Sigmoid colon (tissue), 4 donors: ENCODE data around the gene FABP1.

ENCODE experiments used
- EP300 ChIP-seq, 4 donors: sonication (generic); formaldehyde crosslinking; IDR thresholded peaks; one replicate each; pipeline ENCODE4 v1.6.1; 2017; ENCODE audit warnings: antibody characterized with exemption in 4 of 4
- POLR2A ChIP-seq, 2 donors: fragments of 450-650 bp; IDR thresholded peaks; one replicate each; pipeline ENCODE4 v1.6.1; 2016; ENCODE audit warnings: antibody characterized with exemption in 2 of 2, mild to moderate bottlenecking in 2 of 2, moderate library complexity in 2 of 2
- TF ChIP-seq, protein P1 (sequence below), 4 experiments: fragments of 450-650 bp in 3 of 4; fragments of 200-600 bp in 1 of 4; IDR thresholded peaks; one replicate each; pipeline ENCODE4 v1.5.1; 2016 to 2019; ENCODE audit warnings: antibody characterized with exemption in 4 of 4, mild to moderate bottlenecking in 3 of 4, moderate library complexity in 2 of 4

DNA sequence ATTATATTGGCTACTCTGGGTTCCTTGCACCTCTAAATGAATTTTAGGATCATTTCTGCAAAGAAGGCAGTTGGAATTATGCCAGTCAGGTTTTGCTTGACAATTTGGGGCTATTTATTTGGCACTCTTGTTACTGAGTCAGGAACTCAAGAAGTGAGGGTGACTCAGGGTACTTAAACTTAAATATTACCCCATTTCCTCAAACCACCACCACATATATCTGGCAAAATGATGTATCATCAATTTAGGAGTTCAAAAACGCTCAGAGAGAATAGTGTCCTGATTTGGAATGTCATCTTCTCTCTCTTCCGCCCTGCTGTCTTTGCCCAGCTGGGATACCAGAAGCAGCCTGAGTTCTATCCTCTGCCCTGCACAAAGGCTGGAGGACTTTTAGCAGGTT is 39.9 kb upstream of the FABP1 start:
- TF ChIP-seq, protein P1, sequence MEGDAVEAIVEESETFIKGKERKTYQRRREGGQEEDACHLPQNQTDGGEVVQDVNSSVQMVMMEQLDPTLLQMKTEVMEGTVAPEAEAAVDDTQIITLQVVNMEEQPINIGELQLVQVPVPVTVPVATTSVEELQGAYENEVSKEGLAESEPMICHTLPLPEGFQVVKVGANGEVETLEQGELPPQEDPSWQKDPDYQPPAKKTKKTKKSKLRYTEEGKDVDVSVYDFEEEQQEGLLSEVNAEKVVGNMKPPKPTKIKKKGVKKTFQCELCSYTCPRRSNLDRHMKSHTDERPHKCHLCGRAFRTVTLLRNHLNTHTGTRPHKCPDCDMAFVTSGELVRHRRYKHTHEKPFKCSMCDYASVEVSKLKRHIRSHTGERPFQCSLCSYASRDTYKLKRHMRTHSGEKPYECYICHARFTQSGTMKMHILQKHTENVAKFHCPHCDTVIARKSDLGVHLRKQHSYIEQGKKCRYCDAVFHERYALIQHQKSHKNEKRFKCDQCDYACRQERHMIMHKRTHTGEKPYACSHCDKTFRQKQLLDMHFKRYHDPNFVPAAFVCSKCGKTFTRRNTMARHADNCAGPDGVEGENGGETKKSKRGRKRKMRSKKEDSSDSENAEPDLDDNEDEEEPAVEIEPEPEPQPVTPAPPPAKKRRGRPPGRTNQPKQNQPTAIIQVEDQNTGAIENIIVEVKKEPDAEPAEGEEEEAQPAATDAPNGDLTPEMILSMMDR (IDR thresholded peaks at IDR 0.05) = no peak
- TF ChIP-seq POLR2A (IDR thresholded peaks at IDR 0.05) = no peak
- TF ChIP-seq EP300 (IDR thresholded peaks at IDR 0.05) = no peak
